Prostate gland (tissue), 2 donors: ENCODE data around the gene EIF4G3.

Experiments
- CTCF ChIP-seq, 4 experiments: fragments of 200-600 bp in 2 of 4; fragments of 450-650 bp in 2 of 4; sonication (generic) in 2 of 4; IDR thresholded peaks; 1 replicate in 3 of 4; 2 replicates in 1 of 4; pipeline ENCODE4 v1.5.1; 2016 to 2019; ENCODE audit warnings: antibody characterized with exemption in 4 of 4, mild to moderate bottlenecking in 2 of 4, moderate library complexity in 2 of 4
- POLR2A ChIP-seq: fragments of 450-650 bp; IDR thresholded peaks from one replicate; pipeline ENCODE4 v1.6.1; 2016; ENCODE audit warnings: antibody characterized with exemption, mild to moderate bottlenecking

DNA sequence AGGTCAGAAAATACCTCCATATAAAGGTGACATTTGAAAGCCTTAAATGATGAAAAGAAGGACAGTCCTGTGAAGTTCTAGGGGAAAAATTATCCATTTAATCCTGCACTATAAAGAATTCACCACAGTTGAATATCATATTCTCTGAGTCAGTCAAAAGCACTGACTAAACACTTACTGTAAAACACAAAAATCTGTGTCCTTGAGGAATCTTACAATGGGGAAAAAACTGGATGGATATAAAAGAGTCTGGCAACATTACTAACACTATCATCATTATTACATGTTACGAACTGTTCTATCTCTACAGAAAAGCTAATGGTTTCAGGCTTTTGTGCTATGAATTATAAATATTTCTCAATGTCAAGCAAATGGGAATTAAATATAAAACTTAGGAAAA lies 347.2 kb downstream of the EIF4G3 start:
- TF ChIP-seq POLR2A, result no peak
- no peak for TF ChIP-seq CTCF (IDR thresholded peaks at IDR 0.05)
